Measurements from ENCODE around the gene NBPF26.
"Not testable (repeated sequence)": the region's sequence is repeated elsewhere in the genome, so short reads cannot be mapped to it uniquely, and the experiment has no call there.

GRCh38 chr1:120728811-120729210 lies 5.1 kb downstream of the NBPF26 start:
- TF ChIP-seq POLR2A, CTCF, POLR2AphosphoS5 (IDR thresholded peaks at IDR 0.05): not testable (repeated sequence)
